Activated CD4-positive, CD25-positive, alpha-beta regulatory T cell treated with anti-CD3 and anti-CD28 coated beads, Interleukin-2, amount 50 U/mL, for 72 hours (primary cell): ENCODE results near the gene BECN2.

Source experiments
- DNase-seq: peaks from one replicate; pipeline ENCODE4 v3.0.0; 2021

BECN2 gene, protein sequence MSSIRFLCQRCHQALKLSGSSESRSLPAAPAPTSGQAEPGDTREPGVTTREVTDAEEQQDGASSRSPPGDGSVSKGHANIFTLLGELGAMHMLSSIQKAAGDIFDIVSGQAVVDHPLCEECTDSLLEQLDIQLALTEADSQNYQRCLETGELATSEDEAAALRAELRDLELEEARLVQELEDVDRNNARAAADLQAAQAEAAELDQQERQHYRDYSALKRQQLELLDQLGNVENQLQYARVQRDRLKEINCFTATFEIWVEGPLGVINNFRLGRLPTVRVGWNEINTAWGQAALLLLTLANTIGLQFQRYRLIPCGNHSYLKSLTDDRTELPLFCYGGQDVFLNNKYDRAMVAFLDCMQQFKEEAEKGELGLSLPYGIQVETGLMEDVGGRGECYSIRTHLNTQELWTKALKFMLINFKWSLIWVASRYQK

GRCh38 chr1:241957692-241958494, at the start of gene BECN2:
TSS of gene BECN2 (plus strand) at chr1:241957767. CDS start at chr1:241957767, 0 bp downstream.
- DNase-seq = no peak

GRCh38 chr1:241916196-241916595, 41.4 kb upstream of the BECN2 start:
- no peak for DNase-seq

DNA sequence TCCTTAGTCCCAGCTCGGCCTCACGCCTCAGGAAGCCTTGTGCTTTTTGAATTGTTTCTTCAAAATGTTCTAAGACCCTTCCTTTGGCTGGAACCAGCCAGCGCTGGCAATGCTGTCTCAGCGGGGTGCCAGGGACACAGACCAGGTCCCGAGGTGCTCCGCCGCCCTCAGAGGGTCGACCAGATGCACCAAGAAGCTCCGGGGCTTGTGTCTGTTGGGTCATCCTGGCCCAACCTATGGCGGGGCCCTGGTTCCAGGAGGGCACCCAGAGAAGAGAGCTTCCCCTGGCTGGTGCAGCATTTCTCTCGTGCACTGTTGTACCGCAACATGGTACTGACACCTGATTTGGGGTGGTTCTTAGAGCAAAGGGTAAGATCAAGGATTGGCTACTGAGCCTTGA, 40.1 kb upstream of the BECN2 start:
- no peak for DNase-seq

DNA sequence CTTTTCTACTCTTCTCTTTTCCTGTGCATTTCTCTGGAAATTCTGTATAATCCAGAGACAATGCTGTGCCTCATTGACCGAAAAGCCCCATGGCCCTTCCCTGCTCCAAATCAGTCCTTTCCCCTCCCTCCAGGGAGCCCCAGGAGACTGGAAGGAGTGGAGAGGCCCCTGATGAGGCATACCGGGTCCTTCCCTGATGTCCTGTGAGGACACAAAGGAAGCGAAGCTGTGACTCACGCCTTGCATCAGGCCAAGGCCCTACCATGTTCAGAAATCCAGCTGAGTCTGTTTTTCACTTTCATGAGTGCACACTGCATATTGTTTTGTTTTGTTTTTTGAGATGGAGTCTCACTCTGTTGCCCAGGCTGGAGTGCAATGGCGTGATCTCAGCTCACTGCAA, 38.7 kb upstream of the BECN2 start:
- no peak for DNase-seq

DNA sequence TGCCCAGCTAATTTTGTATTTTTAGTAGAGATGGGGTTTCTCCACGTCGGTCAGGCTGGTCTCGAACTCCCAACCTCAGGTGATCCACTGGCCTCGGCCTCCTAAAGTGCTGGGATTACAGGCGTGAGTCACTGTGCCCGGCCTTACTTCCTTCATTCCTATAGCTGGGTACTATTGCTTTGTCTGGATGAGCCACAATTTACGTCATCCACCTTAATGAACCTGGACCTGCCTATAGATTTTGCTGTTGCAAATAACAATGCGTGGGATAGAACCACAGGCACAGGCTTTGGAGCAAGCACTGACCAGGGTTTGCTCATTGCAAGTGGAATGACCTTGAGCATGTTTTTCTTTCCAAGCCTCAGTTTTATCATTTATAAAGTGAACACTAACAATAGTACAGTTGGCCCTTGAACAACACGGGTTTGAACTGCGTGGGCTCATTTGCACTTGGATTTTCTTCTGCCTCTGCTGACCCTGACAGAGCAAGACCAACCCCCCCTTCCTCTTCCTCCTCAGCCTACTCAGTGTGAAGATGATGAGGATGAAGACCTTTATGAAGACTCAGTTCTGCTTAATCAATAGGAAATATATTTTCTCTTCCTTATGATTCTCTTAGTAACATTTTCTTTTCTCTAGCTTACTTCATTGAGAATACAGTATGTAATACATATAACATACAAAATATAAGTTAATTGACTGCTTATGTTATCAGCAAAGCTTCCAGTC, 33.3 kb upstream of the BECN2 start:
- DNase-seq = no peak

- no peak for DNase-seq
These were observed 31.4 kb upstream of the BECN2 start for GRCh38 chr1:241926141-241926540.

GRCh38 chr1:241927321-241927720, 30.2 kb upstream of the BECN2 start:
- no peak for DNase-seq

- no peak for DNase-seq
These were observed 24.7 kb upstream of the BECN2 start for GRCh38 chr1:241932845-241933244.

- no peak for DNase-seq
These were observed 23.2 kb upstream of the BECN2 start for GRCh38 chr1:241934201-241934848.

DNA sequence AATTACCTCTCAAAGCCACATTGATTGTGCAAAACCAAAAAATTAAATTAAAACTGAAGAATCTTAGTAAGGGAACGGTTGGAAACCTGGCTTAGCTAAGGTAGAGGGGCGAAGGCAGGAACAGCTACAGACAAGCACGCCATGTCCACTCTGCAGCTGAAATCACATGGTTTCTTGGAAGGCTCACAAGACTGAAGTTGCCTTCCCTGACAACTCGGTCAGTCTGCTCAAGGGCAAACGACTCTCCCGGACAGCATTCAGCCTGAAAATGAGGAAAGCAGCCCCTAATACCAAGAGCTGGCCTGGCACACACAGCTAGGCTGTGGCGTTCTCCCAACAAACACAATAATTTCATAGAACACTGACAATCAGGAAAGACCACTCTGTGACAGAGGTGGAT, 22.7 kb upstream of the BECN2 start:
- DNase-seq = no peak

DNA sequence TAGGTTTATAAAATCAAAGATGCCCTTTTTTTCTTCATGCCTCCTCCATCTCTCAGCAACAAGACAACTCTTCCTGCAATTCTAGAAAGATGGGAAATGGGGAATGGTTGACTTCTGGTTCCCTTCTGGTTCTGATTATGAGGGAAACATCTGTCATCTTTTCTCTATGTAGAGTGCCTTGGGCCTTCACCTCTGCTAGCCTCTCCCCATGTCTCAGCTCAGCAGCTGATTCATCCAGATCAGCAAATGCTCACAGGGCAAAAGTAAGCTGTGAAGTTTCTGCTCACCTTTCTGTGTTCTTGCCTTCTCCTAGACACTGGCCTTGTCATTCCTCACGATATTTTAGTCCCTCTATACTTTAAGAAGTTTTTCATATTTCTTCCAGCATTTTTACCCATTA, 17.8 kb upstream of the BECN2 start:
- DNase-seq = no peak

GRCh38 chr1:241942738-241943137, 14.8 kb upstream of the BECN2 start:
- DNase-seq = no peak

DNA sequence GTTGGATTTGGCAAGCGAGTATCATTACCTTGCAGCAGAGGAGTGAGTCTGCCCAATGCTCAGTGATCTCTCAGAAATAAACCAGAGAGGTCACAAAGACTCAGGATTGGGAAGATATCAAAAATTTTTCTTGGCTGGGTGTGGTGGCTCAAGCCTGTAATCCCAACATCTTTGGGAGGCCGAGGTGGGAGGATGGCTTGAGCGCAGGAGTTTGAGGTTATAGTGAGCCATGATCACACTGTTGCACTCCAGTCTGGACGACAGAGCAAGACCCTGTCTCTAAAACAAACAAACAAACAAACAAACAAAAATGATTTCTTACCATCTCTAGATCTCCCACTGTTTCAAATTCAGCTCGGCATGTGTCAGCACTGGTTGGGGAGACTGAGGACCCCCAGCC, 13.3 kb upstream of the BECN2 start:
- DNase-seq = no peak

DNA sequence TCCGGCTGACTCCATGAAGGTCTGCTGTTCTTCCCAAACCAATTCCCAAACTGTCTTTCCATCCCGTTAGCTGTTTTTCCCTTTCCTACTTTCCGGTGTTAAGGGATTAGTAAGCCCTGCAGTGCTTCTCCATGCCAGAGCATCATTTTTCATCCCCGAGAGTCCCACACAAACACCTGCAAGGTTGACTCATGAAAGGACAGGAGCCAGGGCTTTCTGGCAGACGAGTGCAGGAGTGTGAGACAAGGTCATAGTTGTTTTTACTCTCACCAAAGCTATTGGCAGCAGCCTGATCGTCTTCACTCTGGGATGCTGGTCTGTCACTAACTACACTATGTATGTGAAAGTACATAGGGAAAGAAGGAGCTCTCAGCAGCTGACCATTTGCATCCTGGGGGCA, 10.2 kb upstream of the BECN2 start:
- DNase-seq = no peak

GRCh38 chr1:241950390-241950789, 7.2 kb upstream of the BECN2 start:
- DNase-seq = no peak

DNA sequence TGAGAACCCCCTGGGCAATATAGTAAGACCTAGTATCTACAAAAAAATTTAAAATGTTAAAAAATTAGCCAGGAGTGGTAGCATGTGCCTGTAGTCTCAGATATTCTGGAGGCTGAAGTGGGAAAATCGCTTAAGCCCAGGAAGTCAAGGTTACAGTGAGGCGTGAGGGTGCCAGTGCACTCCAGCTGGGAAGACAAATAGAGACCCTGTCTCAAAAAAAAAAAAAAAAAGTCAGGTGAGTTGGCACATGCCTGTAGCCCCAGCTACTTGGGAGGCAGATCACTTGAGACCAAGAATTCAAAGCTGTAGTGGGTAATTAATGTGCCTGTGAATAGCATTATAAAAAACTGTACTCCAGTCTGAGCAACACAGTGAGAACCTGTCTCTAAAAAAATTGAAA, 4.6 kb downstream of the BECN2 start:
- DNase-seq = no peak

DNA sequence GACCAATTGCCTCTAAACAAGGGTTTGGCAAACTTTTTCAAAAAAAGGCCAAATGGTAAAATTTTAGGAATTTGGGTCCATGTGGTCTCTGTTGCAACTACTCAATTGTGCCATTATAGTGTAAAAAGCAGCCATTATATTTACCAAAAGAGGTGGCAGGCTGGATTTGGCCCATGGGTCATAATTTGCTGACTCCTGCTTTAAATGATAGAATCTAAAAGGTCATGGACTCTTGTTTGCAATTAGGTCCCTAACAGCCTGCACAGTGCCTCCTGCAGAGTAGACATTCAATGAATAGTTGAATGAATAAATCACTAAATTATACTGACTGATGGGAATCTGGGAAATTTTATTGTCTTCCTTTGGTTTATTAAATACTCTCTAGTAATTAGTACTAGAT, 6.2 kb downstream of the BECN2 start:
- no peak for DNase-seq

DNA sequence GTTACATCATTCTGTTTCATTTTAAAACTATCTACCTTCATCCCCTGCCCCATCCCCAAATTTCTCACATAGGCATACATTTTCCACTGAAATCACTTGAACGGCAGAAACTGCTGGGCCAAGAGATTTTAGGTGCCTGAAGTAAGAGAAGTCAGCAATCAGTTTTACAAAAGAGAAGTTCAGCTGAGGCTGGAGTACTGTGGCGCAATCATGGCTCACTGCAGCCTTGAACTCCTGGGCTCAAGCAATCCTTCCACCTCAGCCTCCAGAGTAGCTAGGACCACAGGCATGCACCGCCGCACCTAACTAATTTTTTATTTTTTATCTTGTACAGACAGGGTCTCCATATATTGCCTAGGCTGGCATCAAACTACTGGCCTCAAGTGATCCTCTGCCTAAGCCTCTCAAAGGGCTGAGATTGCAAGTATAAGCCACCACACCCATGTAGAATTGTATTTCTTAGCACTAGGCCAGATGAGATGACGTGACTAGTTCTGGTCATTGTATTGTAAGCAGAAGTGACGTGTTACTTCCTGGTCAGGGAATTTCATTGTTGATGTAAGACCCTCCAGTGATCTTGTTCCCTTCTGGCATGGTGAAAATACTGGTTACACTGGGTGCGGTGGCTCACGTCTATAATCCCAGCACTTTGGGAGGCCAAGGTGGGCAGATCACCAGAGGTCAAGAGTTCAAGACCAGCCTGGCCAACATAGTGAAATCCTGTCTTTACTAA, 7.1 kb downstream of the BECN2 start:
- no peak for DNase-seq

GRCh38 chr1:241968611-241969010, 11.0 kb downstream of the BECN2 start:
- DNase-seq = no peak

DNA sequence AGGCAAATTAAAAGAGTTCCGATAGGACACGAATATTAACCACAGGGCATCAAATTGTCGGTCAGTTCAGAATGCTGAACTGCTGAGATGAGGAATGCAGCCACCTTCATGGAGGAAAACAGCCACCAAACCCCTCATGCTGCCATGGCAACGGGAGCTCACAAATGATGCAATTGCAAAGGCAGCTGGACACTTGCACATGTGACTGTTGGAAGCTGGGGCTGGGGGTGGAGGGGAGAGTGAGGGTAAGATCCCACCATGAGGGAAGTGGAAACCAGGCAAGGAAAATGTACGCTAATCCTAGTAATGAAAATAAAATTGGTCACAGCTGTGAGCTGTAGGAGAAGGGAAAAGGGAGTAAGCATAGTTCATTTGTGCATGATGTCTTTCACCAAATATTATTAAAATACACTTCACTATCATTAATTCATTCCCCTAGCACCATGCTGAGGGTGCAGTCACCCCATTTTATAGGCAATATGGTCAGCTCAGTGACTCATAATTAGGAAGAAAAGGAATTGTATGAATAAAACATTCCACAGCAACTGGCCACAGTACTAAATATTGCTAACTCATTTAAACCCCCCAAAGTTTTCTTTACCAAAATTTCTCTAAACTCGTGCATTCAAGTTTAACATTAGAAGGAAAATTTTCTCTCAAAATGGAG, 15.3 kb downstream of the BECN2 start:
- no peak for DNase-seq

DNA sequence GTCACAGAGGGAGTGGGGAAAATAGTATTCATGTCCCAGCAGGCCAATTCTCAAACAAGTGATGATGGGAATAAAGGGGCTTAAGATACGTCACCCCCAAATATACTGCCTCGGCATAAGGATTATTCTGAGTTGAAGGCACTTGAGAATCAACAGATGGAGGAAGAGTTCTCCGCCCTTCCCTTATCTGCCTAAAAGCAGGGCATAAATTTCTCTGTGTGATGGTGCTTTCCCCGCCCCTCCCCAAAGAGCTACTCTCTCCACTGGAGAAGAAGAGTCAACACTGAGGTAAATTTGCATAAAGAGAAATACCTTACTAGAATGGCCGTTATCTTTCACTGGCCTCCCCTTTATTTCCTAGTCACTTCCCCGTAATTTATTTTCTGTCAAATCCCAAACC, 18.7 kb downstream of the BECN2 start:
- DNase-seq = no peak

DNA sequence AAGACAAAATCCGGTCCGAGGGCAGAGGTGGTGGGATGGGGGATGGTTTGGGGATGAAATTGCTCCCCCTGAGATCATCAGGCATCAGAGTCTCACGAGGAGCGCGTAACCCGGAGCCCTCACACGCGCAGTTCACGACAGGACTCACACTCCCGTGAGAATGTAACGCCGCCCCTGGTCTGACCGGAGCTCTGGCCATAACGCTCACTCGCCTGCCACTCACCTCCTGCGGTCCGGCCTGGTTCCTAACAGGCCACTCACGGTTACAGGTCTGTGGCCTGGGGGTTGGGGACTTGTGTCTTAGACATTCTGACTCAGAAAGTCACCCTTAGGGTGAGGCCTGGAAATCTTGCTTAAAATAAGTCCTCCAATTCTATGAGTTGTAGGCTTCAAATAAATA, 21.5 kb downstream of the BECN2 start:
- no peak for DNase-seq
